Fibroblast of the aortic adventitia (primary cell): ENCODE results near the gene CARNS1. TPM values are rescaled to one million over a fixed set of nuclear protein-coding genes. Genes with fewer than 3 reads are reported as not detected.
A peak's percentile ranks its signal among the peaks of the same experiment; 100 is the strongest.
"Not testable (repeated sequence)": the region's sequence is repeated elsewhere in the genome, so short reads cannot be mapped to it uniquely, and the experiment has no call there.

Experiments
- DNase-seq: peaks from one replicate; pipeline ENCODE4 v3.0.0-alpha.2; 2010; ENCODE audit warnings: low read depth
- H3K4me3 ChIP-seq: 2 replicates; pipeline ENCODE4 v1.5.1; 2011; ENCODE audit warnings: low read depth, mild to moderate bottlenecking, control low read depth, low read length, moderate library complexity
- CTCF ChIP-seq: IDR thresholded peaks from 2 replicates; pipeline ENCODE4 v1.5.1; 2011; ENCODE audit warnings: mild to moderate bottlenecking, low read length, control low read depth, inconsistent platforms; ENCODE audit not compliant: insufficient read depth
- total RNA-seq: library from RNA; depleted of rRNA; stranded (reverse); fragments of >200 nt; gene quantifications from 2 replicates; pipeline ENCODE4 v1.2.3, GENCODE V29; 2012; ENCODE audit warnings: low replicate concordance

Gene CARNS1
- total RNA-seq, 1 donor, result 0.09 TPM

GRCh38 chr11:67423891-67424613, 8.6 kb downstream of the CARNS1 start:
- TF ChIP-seq CTCF, result no peak
- DNase-seq, result no peak
- H3K4me3 ChIP-seq, result no peak overlapping the region

DNA sequence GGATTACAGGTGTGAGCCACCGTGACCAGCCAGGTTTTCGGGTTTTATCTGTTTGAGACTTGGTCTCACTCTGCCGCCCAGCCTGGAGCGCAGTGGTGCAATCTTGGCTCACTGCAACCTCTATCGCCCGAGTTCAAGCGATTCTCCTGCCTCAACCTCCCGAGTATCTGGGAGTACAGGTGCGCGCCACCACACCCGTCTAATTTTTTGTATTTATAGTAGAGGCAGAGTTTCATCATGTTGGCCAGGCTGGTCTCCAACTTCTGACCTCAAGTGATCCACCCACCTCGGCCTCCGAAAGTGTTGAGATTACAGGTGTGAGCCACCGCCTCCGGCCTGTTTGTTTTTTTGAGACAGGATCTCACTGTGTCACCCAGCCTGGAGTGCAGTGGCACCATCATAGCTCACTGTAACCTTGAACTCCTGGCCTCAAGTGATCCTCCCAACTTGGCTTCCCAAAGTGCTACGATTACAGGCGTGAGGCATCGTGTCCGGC, 11.9 kb downstream of the CARNS1 start:
- not testable (repeated sequence) for DNase-seq
- peak overlapping the region; percentile 95 for H3K4me3 ChIP-seq

- H3K4me3 ChIP-seq, result peak within 1 kb of the TSS; percentile 95
- DNase-seq, result peak; percentile 97
- no peak for TF ChIP-seq CTCF
These were observed 12.8 kb downstream of the CARNS1 start, which contains the start of gene RPS6KB2 for GRCh38 chr11:67428052-67429001. RPS6KB2 (plus strand) TSS chr11:67428494; CDS start chr11:67428546, 52 bp downstream.

GRCh38 chr11:67429038-67429668, 13.7 kb downstream of the CARNS1 start:
- DNase-seq, result peak; percentile 25
- TF ChIP-seq CTCF, result no peak
- peak overlapping the region; percentile 95 for H3K4me3 ChIP-seq

DNA sequence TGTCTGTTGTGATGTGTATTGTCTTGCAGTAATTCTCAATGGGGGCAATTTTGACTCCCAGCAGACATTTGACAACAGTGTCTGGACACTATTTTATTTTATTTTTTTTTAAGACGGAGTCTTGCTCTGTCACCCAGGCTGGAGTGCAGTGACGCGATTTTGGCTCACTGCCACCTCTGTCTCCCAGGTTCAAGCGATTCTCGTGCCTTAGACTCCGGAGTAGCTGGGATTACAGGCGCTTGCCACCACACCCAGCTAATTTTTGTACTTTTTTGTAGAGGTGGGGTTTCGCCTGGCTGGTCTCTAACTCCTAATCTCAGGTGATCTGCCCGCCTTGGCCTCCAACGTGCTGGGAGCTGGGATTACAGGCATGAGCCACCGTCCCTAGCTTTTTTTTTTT, 14.2 kb downstream of the CARNS1 start:
- no peak for TF ChIP-seq CTCF
- DNase-seq, result no peak
- peak overlapping the region; percentile 95 for H3K4me3 ChIP-seq

DNA sequence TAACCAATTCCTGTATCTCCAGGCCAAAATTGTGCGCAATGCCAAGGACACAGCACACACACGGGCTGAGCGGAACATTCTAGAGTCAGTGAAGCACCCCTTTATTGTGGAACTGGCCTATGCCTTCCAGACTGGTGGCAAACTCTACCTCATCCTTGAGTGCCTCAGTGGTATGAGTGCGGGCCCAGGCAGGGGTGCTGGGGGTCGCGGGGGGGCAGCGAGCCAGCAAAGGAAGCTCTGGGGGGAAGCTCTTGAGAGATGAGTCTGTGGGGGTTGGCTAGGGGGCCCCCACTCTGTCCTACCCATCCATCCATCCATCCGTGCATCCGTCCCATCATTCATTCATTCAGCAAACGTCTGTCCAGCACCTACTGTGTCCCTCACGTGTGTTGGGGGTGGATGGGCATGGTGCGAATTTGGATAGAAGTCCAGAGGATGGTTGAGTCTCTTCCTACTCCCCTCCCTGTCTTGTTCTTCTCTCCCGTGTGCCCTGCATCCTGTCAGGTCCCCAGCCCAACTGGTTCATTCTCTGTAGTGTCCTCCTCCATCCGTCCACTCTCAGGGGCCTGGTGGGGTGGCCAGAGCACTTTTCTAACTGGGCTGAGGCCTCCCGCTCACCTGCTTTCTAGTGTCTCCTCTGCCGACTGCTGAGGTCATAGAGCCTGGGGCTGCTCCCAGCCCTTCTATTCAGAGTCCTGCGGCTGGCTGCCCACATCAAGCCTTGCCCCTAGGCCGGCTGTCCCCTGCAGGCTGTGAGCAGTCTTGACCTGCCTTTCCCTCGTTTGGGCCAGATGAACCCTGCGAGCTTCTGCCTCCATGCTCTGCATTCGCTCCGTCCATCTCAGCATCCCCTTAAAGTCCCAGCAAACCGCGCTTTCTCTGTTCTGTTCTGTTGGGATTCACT, 16.1 kb downstream of the CARNS1 start:
- DNase-seq, result no peak
- no peak for TF ChIP-seq CTCF
- H3K4me3 ChIP-seq, result no peak overlapping the region
